Brain microvascular endothelial cell (primary cell): ENCODE results near the gene TAGLN2.

Source experiments
- DNase-seq: peaks from one replicate; pipeline ENCODE4 v3.0.0-alpha.2; 2020
- H3K27ac ChIP-seq: fragments of 250-450 bp; sonication (Bioruptor Pico); 2 replicates; pipeline ENCODE4 v1.5.1; 2020; ENCODE audit warnings: mild to moderate bottlenecking, moderate library complexity
- H3K27me3 ChIP-seq: fragments of 250-450 bp; sonication (Bioruptor Pico); replicated peaks from 2 replicates; pipeline ENCODE4 v1.5.1; 2020; ENCODE audit warnings: mild to moderate bottlenecking
- H3K36me3 ChIP-seq: fragments of 250-450 bp; sonication (Bioruptor Pico); replicated peaks from 2 replicates; pipeline ENCODE4 v1.5.1; 2020; ENCODE audit warnings: mild to moderate bottlenecking
- H3K4me3 ChIP-seq: 2 replicates; pipeline ENCODE4 v1.5.1; 2011; ENCODE audit warnings: low read depth, mild to moderate bottlenecking, control low read depth, low read length, moderate library complexity
- CTCF ChIP-seq: IDR thresholded peaks from 2 replicates; pipeline ENCODE4 v1.5.1; 2011; ENCODE audit warnings: low read depth, mild to moderate bottlenecking, moderate library complexity, low read length, control low read depth, inconsistent platforms; ENCODE audit errors: missing control alignments
- in situ Hi-C: cut with HindIII; loops from 2 replicates; pipeline ENCODE4 v1.10.0; 2017; ENCODE audit warnings: low sequenced_read_pairs, low pct_ligation_motif_present

TAGLN2 gene

GRCh38 chr1:159935305-159935704, 10.0 kb upstream of the TAGLN2 start:
- in situ Hi-C loops, result no loop called here
- H3K27me3 ChIP-seq, result no peaks in the 10 kb centered on the region
- H3K36me3 ChIP-seq, result no peaks in the 10 kb centered on the region
- no peak overlapping the region for H3K27ac ChIP-seq
- DNase-seq, result no peak
- TF ChIP-seq CTCF, result no peak
- no peak overlapping the region for H3K4me3 ChIP-seq

GRCh38 chr1:159934136-159935039, 9.1 kb upstream of the TAGLN2 start:
- Histone ChIP-seq H3K4me3 (no peak overlapping the region), H3K27ac (no peak overlapping the region), H3K36me3 (no peaks in the 10 kb centered on the region), H3K27me3 (no peaks in the 10 kb centered on the region)
- no peak for TF ChIP-seq CTCF
- DNase-seq, result no peak
- in situ Hi-C loops, result no loop called here

GRCh38 chr1:159933347-159933746, 8.0 kb upstream of the TAGLN2 start:
- TF ChIP-seq CTCF, result no peak

GRCh38 chr1:159932296-159933285, 7.3 kb upstream of the TAGLN2 start:
- no peaks in the 10 kb centered on the region for H3K27me3 ChIP-seq
- no peak for TF ChIP-seq CTCF
- no peak overlapping the region for H3K27ac ChIP-seq

More at GRCh38 chr1:159933347-159933746, 8.0 kb upstream of the TAGLN2 start:
- in situ Hi-C loops, result no loop called here
- no peak overlapping the region for H3K27ac ChIP-seq
- H3K36me3 ChIP-seq, result no peaks in the 10 kb centered on the region
- no peaks in the 10 kb centered on the region for H3K27me3 ChIP-seq
- DNase-seq, result no peak
- H3K4me3 ChIP-seq, result no peak overlapping the region

GRCh38 chr1:159931795-159932173, 6.5 kb upstream of the TAGLN2 start:
- no peaks in the 10 kb centered on the region for H3K27me3 ChIP-seq
- TF ChIP-seq CTCF, result no peak
- DNase-seq, result no peak
- no peaks in the 10 kb centered on the region for H3K36me3 ChIP-seq
- no peak overlapping the region for H3K27ac ChIP-seq
- in situ Hi-C loops, result no loop called here
- H3K4me3 ChIP-seq, result no peak overlapping the region

More at GRCh38 chr1:159932296-159933285, 7.3 kb upstream of the TAGLN2 start:
- in situ Hi-C loops, result no loop called here
- Histone ChIP-seq H3K4me3 (no peak overlapping the region), H3K36me3 (no peaks in the 10 kb centered on the region)
- DNase-seq, result no peak
